Ramos (cell line): ENCODE results near the gene SPDYE1.
"Not testable (repeated sequence)": the region's sequence is repeated elsewhere in the genome, so short reads cannot be mapped to it uniquely, and the experiment has no call there.

ENCODE experiments used
- in situ Hi-C: fragments of 300-500 bp; cut with MboI; formaldehyde crosslinking; loops from one replicate; pipeline ENCODE4 v1.14.3; 2022; ENCODE audit warnings: low sequenced_read_pairs; ENCODE audit not compliant: unreplicated experiment

Gene SPDYE1, protein sequence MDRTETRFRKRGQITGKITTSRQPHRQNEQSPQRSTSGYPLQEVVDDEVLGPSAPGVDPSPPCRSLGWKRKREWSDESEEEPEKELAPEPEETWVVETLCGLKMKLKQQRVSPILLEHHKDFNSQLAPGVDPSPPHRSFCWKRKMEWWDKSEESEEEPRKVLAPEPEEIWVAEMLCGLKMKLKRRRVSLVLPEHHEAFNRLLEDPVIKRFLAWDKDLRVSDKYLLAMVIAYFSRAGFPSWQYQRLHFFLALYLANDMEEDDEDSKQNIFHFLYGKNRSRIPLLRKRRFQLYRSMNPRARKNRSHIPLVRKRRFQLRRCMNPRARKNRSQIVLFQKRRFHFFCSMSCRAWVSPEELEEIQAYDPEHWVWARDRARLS

DNA sequence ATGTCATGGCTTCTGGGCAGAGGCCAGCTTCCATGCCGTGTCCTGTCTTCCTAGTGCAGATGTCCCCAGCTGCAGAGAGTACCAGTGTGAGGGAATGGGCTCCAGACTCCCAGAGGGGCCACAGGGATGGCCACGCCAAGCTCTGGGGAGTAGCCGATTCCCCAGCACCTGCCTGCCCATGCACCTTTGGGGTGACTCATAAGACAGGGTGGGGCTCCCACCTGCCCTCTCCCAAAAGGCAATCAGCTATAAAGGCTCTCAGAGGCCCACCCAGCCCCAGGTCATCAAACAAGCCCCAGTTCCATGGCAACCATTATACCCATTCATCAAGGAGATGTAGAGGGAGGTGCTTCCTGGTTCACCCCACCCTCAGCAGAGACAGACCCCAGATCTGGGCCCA is at the start of gene SPDYE1:
Gene SPDYE1 (plus strand): TSS at position 366 of the 400 bp plus-strand sequence. CDS start 2,053 bp downstream, outside the sequence.
- in situ Hi-C loops = not testable (repeated sequence)

DNA sequence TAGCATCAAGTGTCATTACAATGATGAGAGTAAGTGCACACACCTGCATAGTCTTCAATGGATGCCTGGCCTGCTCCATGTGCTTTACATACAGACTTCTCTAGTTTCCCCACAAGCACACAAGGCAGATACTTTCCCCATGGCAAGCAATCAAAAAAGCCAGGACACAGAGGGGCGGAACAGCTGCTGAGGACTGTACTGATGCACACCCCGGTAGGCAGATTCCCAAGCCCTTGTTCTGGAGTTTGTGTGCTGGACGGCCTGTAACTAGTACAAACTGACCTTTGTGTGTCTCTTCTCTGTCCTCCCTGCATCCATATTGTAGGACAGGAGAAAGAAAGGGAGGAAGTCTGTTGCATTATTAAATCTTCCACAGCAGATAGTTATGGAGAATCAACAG is 45.7 kb upstream of the SPDYE1 start:
- in situ Hi-C loops = no loop called here

DNA sequence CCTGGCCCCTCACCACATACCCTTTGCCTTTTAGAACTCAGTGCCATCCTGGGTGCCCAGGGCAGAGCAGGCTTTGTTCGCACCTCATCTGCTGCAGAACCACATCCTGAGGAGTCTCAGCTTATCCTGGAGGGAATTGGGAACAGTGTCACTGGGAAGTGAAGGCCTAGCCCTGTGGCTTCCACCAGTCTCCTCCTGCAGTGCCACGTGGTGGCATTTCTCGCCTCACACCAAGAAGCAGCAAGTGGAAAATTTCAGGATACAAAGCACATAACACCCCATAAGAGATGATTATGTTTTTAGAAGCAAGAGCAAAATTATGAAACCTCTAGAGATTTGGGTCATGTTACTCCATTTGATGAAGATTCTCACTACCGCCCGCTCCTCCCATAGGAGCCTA is 44.6 kb upstream of the SPDYE1 start:
- in situ Hi-C loops = no loop called here

DNA sequence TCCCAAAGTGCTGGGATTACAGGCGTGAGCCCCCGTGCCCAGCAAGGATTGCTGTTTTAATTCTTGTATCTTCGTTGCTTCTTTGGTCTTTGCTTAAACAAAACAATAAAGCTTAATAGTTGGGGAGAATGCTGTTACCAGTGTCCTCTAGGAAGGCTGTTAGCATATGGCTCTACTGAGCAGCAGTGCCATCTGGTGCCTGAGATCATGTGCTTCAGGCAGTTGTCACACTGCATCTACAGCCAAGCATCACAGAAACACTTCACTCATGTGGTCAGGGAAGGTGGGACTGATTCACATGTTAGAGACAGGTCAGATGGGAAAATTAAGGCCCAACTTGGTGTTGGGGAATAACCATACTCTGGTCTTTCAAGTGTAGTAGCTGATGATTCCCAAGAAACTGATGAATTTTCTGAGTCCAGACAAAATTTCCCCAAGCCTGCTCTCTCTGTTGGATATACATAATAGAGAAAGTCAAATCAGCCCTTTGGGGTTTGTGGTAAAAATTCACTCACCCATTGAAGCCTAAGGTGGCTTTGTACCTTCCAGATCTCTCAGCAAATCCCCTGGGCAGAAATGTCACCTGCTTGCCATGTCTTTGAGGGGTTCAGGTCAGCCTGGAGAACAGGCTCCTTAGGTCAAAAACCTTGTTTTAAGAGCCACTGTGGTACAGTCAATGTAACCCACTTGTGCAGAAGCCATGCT is 43.0 kb upstream of the SPDYE1 start:
- in situ Hi-C loops = no loop called here

DNA sequence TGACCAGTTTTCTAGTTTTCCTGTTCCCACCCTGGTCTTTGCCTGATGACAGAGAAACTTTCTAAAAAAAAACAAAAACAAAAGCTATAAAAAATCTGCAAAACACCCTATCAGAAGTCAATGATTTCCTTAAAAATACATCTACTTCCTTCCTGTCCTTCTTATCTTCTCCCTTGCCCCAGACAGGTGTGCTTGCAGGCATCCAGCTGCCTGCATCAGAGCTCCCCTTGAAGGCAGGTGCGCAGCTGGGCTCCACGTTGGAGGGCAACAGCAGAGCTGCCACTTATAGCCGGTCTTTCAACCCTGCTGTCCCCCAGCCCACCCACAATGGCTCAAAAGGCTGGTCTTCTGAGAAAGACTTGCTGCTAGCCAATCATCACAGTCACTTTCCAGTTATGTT is 41.7 kb upstream of the SPDYE1 start:
- in situ Hi-C loops = no loop called here

DNA sequence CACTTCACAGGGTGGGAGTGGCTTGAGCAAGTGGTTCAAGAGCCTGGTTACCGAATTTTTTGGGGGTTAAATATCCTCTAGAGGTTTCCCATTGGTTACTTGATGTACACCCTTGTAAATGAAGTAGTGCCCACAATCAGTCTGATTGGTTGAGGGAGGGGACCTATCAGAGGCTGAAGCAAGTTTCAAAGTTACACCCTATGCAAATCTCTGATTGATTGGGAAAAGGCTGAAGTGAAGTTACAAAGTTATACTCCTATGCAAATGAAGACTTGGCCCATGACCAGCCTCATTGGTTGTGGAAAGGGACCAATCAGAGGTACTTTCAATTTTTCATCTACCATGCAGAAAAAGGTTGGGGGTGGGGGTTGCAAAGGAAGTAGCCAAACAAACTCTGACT is 36.8 kb upstream of the SPDYE1 start:
- in situ Hi-C loops = no loop called here

DNA sequence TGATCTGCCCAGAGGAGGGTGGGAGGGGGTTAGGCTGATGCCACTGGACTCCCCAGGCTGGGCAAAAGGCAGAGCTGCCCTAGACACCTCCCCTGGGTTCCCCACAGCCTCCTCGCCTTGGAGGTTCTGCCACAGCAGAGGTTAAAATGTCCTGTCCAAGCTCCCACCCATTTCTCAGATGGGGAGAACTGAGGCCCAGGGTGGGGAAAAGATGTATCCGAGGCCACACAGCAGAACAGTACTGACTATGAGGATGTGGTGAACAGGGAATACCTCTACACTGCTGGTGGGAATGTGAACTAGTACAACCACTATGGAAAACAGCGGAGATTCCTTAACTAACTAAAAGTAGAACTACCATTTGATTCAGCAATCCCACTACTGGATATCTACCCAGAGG is 31.3 kb upstream of the SPDYE1 start:
- in situ Hi-C loops = not testable (repeated sequence)

DNA sequence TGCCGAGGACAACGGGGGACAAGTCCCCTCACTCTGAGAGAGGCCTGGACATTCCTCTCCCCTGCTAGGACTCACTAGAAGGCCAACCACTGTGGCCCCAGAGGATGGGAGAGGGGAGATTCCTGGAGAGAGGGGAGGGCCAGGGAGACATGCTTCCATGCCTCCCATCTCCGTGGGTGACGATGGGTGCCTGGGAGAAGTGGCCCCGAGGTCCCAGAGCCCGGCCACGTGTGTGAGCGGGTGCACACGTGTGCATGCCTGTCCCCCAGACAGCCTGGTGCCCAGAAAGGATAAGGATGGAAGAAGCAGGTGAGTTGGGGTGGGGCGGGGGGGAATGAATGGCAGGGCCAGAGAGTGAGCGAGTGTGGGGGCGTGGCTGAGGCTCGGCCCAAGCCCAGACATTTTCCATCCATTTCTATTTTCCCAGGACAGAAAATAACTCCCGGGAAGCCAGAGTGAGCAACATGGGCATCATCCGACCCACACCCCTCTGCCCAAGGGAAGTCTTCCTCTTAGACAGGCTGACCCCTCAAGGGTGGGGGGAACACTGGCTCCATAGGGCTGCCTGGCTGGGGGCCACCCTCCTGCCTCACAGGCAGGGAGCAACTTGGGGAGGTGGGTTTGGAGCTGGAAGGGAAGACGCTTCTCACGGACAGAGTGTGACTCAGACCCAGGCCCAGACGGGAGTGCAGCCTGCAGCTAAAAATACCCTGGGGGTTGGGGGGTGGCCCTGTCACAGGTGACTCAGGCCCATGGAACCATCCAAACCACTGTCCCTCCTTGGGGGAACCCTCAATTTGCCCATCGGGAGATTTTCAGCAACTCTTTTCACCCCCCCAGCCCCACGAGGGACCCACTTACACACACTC is 29.3 kb upstream of the SPDYE1 start:
- in situ Hi-C loops = not testable (repeated sequence)

DNA sequence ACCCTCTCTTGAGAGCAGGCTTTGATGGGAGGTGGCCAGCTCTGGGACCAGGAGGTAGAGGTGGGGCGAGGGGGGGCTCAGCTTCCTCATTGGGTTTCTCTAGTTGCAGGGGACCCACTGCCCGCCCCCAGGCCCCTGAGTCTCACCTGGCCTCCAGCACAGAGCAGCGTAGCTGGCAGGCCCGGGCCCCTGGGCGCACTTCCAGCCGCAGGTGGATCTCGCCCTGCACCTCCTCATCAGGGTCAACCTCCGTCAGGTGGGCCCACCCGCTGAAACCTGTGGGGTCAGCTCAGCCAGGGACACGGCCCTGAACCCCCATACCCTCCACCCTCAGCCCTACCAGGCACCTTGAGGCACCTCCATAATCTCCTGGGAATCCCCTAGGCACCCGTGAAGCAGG is 28.1 kb upstream of the SPDYE1 start:
- in situ Hi-C loops = not testable (repeated sequence)

DNA sequence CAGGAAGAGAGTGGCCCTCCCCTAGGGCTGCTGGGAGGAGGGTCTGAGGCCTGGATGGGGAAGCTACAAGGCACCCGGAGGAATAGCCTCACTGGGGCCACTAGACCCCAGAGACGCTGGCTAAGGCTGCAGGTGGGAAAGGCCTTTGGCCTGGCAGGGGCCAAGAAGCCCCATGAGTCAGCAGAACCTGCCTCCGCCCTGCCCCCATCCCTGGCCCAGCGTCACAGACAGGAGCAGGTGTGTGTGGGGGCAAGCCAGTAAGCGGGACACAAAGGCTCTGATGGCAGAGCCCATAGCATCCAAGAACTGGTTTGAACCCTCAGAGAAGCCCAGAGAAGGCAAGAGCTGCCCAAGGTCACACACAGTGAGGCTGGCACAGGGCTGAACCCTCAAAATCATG is 27.0 kb upstream of the SPDYE1 start:
- in situ Hi-C loops = not testable (repeated sequence)

DNA sequence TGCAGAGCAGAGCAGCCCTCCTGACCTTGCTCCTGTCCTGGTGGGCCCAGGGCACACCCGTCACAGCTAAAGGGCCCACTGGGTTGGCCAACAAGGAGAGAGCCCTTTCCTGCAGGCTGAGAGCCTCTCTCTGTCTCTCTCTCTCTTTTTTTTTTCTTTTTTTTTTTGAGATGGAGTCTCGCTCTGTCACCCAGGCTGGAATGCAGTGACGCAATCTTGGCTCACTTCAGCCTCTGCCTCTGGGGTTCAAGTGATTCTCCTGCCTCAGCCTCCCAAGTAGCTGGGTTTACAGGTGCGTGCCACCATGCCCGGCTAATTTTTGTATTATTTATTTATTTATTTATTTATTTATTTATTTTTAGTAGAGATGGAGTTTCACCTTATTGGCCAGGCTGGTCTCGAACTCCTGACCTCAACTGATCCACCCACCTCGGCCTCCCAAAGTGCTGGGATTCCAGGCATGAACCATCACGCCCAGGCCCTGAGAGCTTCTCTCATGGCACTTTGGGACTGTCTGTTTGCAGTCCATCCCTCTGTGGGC is 23.6 kb upstream of the SPDYE1 start:
- in situ Hi-C loops = not testable (repeated sequence)

DNA sequence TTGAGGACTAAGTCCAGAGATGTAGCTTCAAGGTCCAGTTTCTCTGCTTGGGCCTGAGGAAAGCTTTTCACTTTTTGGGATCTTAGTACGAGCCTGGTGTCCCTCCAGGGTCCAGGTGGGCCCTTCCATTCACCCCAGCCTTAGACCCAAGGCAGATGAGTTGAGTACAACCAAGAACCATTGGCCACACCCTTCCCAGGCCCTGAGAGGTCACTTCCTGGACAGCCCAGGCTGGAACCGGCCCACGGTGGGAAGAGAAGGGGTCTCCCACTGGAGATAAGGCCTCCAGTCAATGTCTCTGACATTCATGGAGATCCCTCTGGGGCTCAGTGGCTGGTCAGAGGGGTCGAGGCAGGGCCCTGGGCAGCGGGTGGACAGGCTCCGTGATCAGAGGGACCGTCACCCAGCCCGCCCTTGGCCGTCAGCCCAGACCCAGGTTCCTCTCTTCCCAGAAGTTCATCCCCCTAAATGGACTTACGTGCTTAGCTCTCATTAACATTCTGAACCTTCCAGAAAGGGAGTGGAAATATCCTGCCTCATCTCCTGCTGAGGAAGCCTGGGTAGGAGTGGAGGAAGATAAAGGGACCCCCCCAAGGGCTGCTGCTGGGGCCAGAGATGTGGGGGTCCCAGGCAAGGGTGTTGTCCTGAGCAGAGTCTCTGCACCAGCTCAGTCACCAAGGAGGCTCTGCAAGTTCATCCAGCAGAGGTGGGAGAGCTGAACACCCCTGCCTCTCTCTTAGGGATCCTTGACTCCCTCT is 22.8 kb upstream of the SPDYE1 start:
- in situ Hi-C loops = not testable (repeated sequence)

DNA sequence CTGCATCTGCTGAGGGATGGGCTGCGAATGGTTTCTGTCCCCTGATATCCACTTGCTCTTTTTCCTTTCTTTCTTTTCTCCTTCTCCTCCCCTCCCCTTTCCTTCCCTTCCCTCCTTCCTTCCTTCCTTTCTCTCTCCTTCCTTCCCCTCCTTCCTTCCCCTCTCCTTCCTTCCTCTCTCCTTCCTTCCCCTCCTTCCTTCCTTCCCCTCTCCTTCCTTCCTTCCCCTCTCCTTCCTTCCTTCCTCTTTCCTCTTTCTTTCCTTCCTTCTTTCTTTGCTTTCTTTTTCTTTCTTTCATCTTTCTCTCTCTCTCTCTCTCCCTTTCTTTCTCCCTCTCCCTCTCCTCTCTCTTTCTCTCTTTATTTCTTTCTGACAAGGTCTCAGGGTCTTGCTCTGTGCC is 20.2 kb upstream of the SPDYE1 start:
- in situ Hi-C loops = no loop called here

DNA sequence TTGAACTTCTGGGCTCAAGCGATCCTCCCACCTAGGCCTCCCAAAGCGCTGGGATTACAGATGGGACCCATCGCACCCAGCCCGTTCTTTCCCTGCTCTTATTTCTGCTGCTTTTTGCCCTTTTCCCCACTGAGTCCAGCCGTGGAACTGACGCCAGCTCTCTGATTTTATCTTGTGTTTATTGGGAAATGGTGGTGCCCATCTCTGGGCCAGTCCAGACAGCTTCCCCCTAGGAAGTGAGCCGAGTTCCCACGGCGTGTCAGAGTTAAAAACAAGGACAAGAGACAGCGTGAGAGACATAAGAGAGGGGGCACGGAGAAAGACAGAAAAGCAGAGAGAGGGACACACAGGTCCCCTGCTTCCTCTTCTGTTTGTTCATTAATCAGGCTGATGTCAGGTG is 19.6 kb upstream of the SPDYE1 start:
- in situ Hi-C loops = not testable (repeated sequence)

DNA sequence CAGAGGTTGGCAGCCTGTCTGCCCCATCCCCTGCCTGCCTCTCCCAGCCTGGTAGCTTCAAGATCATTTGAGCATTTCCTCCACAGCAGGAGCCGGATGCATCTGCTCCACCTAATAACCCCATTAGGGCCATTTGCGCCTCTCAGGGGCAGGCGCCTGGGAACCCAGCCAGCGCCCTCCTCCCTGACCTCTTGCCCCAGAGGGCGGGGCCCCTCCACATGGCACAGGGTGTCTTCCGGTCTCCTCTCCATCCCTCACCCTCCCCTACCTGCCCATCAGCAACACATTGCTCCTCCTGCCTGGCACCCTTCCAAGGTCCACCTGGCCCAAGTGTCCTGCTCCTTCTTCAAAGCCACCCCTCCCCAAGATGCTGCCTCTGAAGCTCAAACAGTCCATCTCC is 14.8 kb upstream of the SPDYE1 start:
- in situ Hi-C loops = not testable (repeated sequence)

DNA sequence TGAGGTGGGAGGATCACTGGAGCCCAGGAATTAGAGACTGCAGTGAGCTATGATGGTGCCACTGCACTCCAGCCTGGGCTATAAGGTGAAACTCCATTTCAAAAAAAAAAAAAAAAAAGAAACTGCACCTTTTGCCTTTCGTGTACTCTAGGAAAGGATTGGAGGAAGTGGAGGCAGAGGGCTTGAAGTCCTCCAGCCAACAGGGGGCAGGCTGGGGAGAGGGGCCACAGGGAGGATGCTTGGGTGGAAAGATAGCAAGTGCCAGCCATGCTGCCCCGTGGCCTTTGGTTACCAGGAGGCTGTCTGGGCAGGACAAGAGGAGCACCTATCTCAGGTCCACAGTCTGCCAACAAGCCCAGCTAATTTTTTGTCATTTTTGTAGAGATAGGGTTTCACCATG is 14.0 kb upstream of the SPDYE1 start:
- in situ Hi-C loops = not testable (repeated sequence)

DNA sequence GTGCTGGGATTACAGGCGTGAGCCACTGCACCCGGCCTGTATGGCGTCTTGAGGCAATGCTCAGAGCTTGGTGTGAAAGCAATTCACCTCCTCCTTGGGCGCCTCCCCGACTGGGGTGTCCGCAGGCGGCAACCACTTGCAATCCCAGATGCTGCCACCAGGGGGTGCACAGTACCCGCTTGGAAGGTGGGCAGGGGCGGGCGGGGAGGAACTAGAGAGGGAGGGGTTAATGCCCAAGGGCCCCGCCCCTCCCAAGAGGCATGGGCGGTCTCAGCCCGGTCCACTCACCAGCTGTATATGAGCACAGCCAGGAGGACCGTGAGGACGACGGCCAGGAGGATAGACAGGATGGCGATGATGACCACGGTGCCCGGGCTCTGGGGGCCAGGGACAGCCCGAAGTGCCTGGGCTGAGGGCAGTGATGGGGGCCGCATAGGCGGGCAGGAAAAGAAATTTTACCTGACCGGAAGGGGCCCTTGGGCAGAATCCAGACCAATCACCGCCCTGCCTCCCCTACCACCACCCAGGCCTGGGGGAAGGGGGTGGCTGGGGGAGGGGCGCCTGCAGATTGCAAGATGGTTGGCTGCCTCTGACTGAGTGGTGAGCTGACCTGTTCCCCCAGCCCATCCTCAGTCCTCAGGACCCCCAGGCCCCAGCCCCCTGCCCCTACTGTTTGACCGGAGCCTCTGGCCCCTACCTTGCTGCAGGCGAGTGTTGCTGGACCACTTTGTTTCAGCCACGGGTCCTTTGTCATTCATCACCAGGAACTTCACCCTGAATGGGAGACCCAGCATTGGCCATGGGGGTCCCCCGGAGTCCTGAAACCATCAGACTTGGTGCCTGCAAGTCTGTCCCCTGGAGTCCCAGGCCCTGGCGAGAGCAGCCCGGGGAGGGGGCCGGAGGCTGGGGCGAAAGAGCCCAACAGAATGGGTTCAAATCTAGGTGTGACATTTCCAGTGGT is 11.5 kb upstream of the SPDYE1 start:
- in situ Hi-C loops = not testable (repeated sequence)

DNA sequence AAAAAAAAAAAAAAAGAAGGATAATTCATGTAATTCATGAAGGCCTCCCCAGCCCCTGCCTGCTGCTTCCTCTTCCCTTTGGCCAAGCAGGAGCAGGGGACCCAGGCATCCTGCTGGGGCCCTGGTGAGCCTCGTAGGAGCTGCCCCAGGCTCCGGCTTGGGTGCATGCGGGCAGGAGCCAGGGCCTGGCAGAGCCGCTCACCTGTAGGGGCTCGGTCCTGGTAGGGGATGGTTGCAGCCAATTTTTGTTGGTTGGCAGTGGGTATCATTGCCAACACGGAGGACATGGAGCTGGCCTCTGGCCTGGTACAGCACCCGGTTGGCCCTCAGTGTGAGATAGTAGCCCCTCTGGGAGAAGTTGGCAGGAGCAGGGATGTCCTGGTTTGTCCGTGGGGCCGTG is 10.2 kb upstream of the SPDYE1 start:
- in situ Hi-C loops = not testable (repeated sequence)
